Activated CD4-positive, alpha-beta memory T cell treated with anti-CD3 and anti-CD28 coated beads for 36 hours (primary cell): ENCODE data around the gene COL9A3. TPM values are rescaled to one million over a fixed set of nuclear protein-coding genes. Genes with fewer than 3 reads are reported as not detected.

Experiments
- CTCF ChIA-PET: fragments of 350-600 bp; sonication (Branson Sonifier 250); formaldehyde crosslinking; loops from one replicate; lab custom pipeline; 2021; ENCODE audit warnings: antibody characterized with exemption, inconsistent platforms; lab: Charles Lee
- POLR2A ChIA-PET: fragments of 350-600 bp; sonication (Branson Sonifier 250); formaldehyde crosslinking; loops from one replicate; lab custom pipeline; 2021; ENCODE audit warnings: antibody characterized with exemption; lab: Charles Lee
- DNase-seq: peaks from one replicate; pipeline ENCODE4 v3.0.0-alpha.2; 2020
- H3K27ac Mint-ChIP-seq: one replicate; pipeline ENCODE4 v1.8.0; 2021; ENCODE audit warnings: mixed read lengths
- H3K27me3 Mint-ChIP-seq: one replicate; pipeline ENCODE4 v1.8.0; 2021; ENCODE audit warnings: mixed read lengths
- H3K36me3 Mint-ChIP-seq: one replicate; pipeline ENCODE4 v1.8.0; 2021; ENCODE audit warnings: mixed read lengths
- H3K4me1 Mint-ChIP-seq: one replicate; pipeline ENCODE4 v1.8.0; 2021; ENCODE audit warnings: low read depth, mixed read lengths
- H3K4me3 Mint-ChIP-seq: one replicate; pipeline ENCODE4 v1.8.0; 2021; ENCODE audit warnings: mild to moderate bottlenecking, mixed read lengths
- H3K9me3 Mint-ChIP-seq: one replicate; pipeline ENCODE4 v1.8.0; 2021; ENCODE audit warnings: mixed read lengths
- intact Hi-C: fragments of 100-400 bp; cut with micrococcal nuclease; formaldehyde crosslinking; loops from one replicate; pipeline ENCODE4 v1.15.1; 2023
- total RNA-seq, 2 experiments: library from RNA; stranded (reverse); gene quantifications; one replicate each; pipeline ENCODE4 v1.2.3, GENCODE V29; 2021

The COL9A3 gene
- total RNA-seq, 2 experiments from 2014 or later: not detected

GRCh38 chr20:62816031-62816883 lies 593 bp upstream of the COL9A3 start:
- Mint-ChIP-seq H3K36me3 (peaks cover 1% of the 10 kb centered on the region), H3K4me1 (peaks cover 10% of the 10 kb centered on the region), H3K9me3 (no peaks in the 10 kb centered on the region), H3K4me3 (peak overlapping the region; percentile 37), H3K27ac (no peak overlapping the region), H3K27me3 (peaks cover 28% of the 10 kb centered on the region)
- ChIA-PET CTCF (interaction anchor here (2.4 kb wide), 1 partner anchor 8 kb away, joined by 9 read pairs; no protein-coding TSS in a partner anchor), POLR2A (interaction anchor here (1.0 to 1.3 kb wide), 2 partner anchors 22 to 103 kb away, joined by 3 to 4 read pairs; no protein-coding TSS in a partner anchor)
- intact Hi-C loops: no loop called here
- DNase-seq: no peak

DNA sequence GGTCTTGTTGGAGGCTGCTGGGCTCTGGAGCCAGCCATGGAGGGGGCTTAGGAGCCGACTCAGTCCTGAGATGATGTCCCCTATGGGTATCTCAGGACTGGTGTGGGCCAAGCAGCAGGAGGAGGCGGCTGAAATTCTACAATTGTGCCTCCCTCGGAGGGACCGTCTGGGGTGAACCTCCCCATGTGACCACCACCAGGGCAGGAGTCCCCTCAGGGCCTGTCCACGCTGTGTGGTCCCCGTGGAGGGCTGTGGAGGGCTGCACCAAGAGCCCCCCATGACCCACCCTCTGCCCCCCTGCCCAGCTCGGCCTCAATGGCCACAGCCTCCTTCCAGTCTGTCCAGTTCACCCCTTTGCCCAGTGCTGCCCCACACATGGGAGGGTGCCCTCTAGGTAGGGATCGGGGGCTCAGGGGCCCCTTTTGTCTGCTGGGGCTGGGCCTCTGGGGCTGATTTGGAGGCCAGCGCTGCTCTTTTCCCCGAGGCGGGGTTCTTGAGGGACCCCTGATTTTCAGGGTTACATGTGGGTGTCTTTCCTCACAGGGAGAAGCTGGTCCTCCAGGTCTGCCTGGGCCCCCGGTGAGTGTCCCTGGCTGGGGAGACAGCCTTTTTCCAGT lies 1.2 kb downstream of the COL9A3 start:
- POLR2A ChIA-PET: interaction anchor here (1.0 kb wide), 1 partner anchor 78 kb away, joined by 5 read pairs; no protein-coding TSS in a partner anchor
- no peak overlapping the region for H3K27ac Mint-ChIP-seq
- intact Hi-C loops: no loop called here
- no peak overlapping the region for H3K4me3 Mint-ChIP-seq
- H3K4me1 Mint-ChIP-seq: peaks cover 10% of the 10 kb centered on the region
- no peaks in the 10 kb centered on the region for H3K9me3 Mint-ChIP-seq
- CTCF ChIA-PET: interaction anchor here (2.4 kb wide), 1 partner anchor 10 kb away, joined by 9 read pairs; no protein-coding TSS in a partner anchor
- no peaks in the 10 kb centered on the region for H3K36me3 Mint-ChIP-seq
- no peak for DNase-seq
- H3K27me3 Mint-ChIP-seq: peaks cover 28% of the 10 kb centered on the region

GRCh38 chr20:62818592-62819493 lies 2.0 kb downstream of the COL9A3 start:
- no peak overlapping the region for H3K4me3 Mint-ChIP-seq
- H3K36me3 Mint-ChIP-seq: no peaks in the 10 kb centered on the region
- H3K27ac Mint-ChIP-seq: no peak overlapping the region
- no peak for DNase-seq
- ChIA-PET CTCF (no interaction called here), POLR2A (interaction anchor here (1.0 kb wide), 1 partner anchor 79 kb away, joined by 5 read pairs; no protein-coding TSS in a partner anchor)
- H3K27me3 Mint-ChIP-seq: peaks cover 28% of the 10 kb centered on the region
- H3K9me3 Mint-ChIP-seq: no peaks in the 10 kb centered on the region
- intact Hi-C loops: no loop called here
- H3K4me1 Mint-ChIP-seq: peaks cover 10% of the 10 kb centered on the region

- intact Hi-C loops: loop anchor here (5.0 kb wide), 1 partner anchor 188 kb away; the partner anchor contains the start of gene BHLHE23
- ChIA-PET POLR2A (no interaction called here), CTCF (no interaction called here)
- no peaks in the 10 kb centered on the region for H3K36me3 Mint-ChIP-seq
- H3K27me3 Mint-ChIP-seq: peaks cover 26% of the 10 kb centered on the region
- H3K9me3 Mint-ChIP-seq: no peaks in the 10 kb centered on the region
- H3K4me1 Mint-ChIP-seq: peaks cover 8% of the 10 kb centered on the region
- no peak overlapping the region for H3K27ac Mint-ChIP-seq
- no peak for DNase-seq
- no peak overlapping the region for H3K4me3 Mint-ChIP-seq
These were observed 2.8 kb downstream of the COL9A3 start for GRCh38 chr20:62819494-62820174.

GRCh38 chr20:62820208-62820961 lies 3.5 kb downstream of the COL9A3 start:
- CTCF ChIA-PET: no interaction called here
- no peaks in the 10 kb centered on the region for H3K36me3 Mint-ChIP-seq

GRCh38 chr20:62820962-62821725 lies 4.3 kb downstream of the COL9A3 start:
- intact Hi-C loops: loop anchor here (5.0 kb wide), 1 partner anchor 186 kb away; the partner anchor contains the start of gene BHLHE23
- no peak for DNase-seq
- no peak overlapping the region for H3K27ac Mint-ChIP-seq

More at GRCh38 chr20:62820208-62820961, 3.5 kb downstream of the COL9A3 start:
- Mint-ChIP-seq H3K4me3 (no peak overlapping the region), H3K9me3 (no peaks in the 10 kb centered on the region), H3K27ac (no peak overlapping the region), H3K4me1 (peaks cover 7% of the 10 kb centered on the region), H3K27me3 (peaks cover 20% of the 10 kb centered on the region)
- POLR2A ChIA-PET: no interaction called here
- intact Hi-C loops: loop anchor here (5.0 kb wide), 1 partner anchor 187 kb away; the partner anchor contains the start of gene BHLHE23
- DNase-seq: no peak

DNA sequence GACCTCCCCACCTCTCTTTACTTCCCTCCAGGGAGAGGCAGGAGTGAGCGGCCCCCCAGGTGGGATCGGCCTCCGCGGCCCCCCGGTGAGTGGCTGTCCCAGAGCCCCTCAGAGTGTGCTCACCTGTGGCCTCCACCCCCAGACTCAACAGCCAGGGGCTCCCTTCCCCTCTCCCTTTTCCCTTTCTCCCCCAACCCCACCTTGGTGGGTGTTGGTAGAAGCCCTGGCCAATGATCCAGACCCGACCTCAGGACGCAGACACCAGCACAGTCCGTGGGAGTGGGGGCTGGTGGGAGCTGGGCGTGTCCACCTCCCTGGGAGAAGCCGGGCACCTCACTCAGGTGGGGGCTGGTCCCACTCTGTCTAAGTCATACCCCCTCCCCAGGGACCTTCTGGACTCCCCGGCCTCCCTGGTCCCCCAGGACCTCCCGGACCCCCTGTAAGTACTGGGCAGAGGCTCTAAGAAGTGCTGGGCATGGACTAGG lies 4.9 kb downstream of the COL9A3 start:
- ChIA-PET CTCF (no interaction called here), POLR2A (no interaction called here)
- H3K4me1 Mint-ChIP-seq: no peaks in the 10 kb centered on the region
- H3K27me3 Mint-ChIP-seq: peaks cover 9% of the 10 kb centered on the region
- intact Hi-C loops: loop anchor here (5.0 kb wide), 1 partner anchor 186 kb away; the partner anchor contains the start of gene BHLHE23
- no peaks in the 10 kb centered on the region for H3K36me3 Mint-ChIP-seq
- DNase-seq: no peak
- H3K9me3 Mint-ChIP-seq: no peaks in the 10 kb centered on the region
- H3K27ac Mint-ChIP-seq: no peak overlapping the region
- no peak overlapping the region for H3K4me3 Mint-ChIP-seq

More at GRCh38 chr20:62820962-62821725, 4.3 kb downstream of the COL9A3 start:
- ChIA-PET POLR2A (no interaction called here), CTCF (no interaction called here)
- peaks cover 2% of the 10 kb centered on the region for H3K4me1 Mint-ChIP-seq
- H3K27me3 Mint-ChIP-seq: peaks cover 13% of the 10 kb centered on the region
- H3K9me3 Mint-ChIP-seq: no peaks in the 10 kb centered on the region
- H3K36me3 Mint-ChIP-seq: no peaks in the 10 kb centered on the region
- no peak overlapping the region for H3K4me3 Mint-ChIP-seq

GRCh38 chr20:62822239-62822787 lies 5.5 kb downstream of the COL9A3 start:
- CTCF ChIA-PET: interaction anchor here (0.7 to 1.0 kb wide), 4 partner anchors 9 to 33 kb away, joined by 3 to 5 read pairs (median 4); no protein-coding TSS in a partner anchor
- Mint-ChIP-seq H3K4me3 (no peak overlapping the region), H3K27ac (no peak overlapping the region), H3K9me3 (no peaks in the 10 kb centered on the region), H3K4me1 (no peaks in the 10 kb centered on the region), H3K36me3 (no peaks in the 10 kb centered on the region), H3K27me3 (peaks cover 9% of the 10 kb centered on the region)
- no peak for DNase-seq
- POLR2A ChIA-PET: interaction anchor here (0.7 kb wide), 1 partner anchor 180 kb away, joined by 3 read pairs; the partner anchor contains the start of gene SLCO4A1
- intact Hi-C loops: loop anchor here (5.0 kb wide), 1 partner anchor 185 kb away; the partner anchor contains the start of gene BHLHE23

DNA sequence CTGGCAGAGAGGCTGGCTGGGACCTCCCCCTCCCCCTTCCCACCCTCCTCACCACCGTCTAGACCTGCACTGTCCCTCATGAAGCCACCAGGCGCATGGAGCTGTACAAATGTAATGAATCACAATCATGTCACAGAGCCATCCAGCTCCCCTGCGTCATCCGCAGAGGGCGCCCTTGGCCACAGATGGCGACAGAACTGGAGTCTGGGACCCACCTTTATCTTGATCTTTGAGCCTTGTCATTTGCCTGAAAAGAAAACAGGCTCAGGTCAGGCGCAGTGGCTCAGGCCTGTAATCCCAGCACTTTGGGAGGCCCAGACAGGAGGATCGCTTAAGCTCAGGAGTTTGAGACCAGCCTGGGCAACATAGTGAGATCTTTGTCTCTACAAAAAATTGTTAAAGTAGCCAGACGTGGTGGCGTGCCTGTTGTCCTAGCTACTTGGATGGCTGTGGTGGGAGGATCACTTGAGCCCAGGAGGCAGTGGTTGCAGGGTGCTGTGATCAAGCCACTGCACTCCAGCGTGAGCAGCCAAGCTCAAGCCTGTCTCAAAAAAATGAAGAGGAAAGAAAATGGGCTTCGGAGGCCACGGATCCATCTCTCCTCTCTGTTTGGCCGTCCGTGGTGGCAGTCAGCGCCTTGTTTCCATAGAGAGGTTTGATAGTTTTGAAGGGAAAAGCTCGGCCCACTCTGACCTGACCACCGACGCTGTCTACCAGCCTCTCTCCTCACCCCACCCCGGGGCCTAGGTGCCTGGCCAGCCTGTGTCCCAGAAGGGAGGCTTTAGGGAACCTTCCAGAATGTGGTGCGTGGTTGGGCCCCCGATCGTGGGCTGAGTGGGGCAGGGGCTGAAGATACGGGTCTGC lies 6.2 kb downstream of the COL9A3 start:
- no peak overlapping the region for H3K27ac Mint-ChIP-seq
- DNase-seq: peak; percentile 68
- intact Hi-C loops: loop anchor here (5.0 kb wide), 1 partner anchor 184 kb away; the partner anchor contains the start of gene BHLHE23
- no peaks in the 10 kb centered on the region for H3K36me3 Mint-ChIP-seq
- ChIA-PET POLR2A (interaction anchor here (0.7 kb wide), 1 partner anchor 180 kb away, joined by 3 read pairs; the partner anchor contains the start of gene SLCO4A1), CTCF (interaction anchor here (0.7 to 1.1 kb wide), 5 partner anchors 9 to 77 kb away, joined by 3 to 5 read pairs (median 4); no protein-coding TSS in a partner anchor)
- H3K9me3 Mint-ChIP-seq: no peaks in the 10 kb centered on the region
- H3K4me1 Mint-ChIP-seq: no peaks in the 10 kb centered on the region
- H3K4me3 Mint-ChIP-seq: no peak overlapping the region
- peaks cover 7% of the 10 kb centered on the region for H3K27me3 Mint-ChIP-seq
